Parathyroid adenoma (tissue), 2 donors: Measurements from ENCODE around the gene GRAP2.

Experiments
- H2AFZ ChIP-seq: fragments of 300-600 bp; sonication (generic); one replicate; pipeline ENCODE4 v1.7.0; 2017; ENCODE audit warnings: antibody characterized with exemption, mild to moderate bottlenecking
- H3K27ac ChIP-seq: fragments of 300-600 bp; sonication (generic); one replicate; pipeline ENCODE4 v1.7.0; 2017
- H3K27me3 ChIP-seq: fragments of 300-600 bp; sonication (generic); one replicate; pipeline ENCODE4 v1.7.0; 2017; ENCODE audit warnings: low read length; ENCODE audit not compliant: control insufficient read depth, insufficient read depth
- H3K36me3 ChIP-seq: fragments of 300-600 bp; sonication (generic); one replicate; pipeline ENCODE4 v1.7.0; 2017; ENCODE audit warnings: low read length; ENCODE audit not compliant: control insufficient read depth, insufficient read depth
- H3K4me1 ChIP-seq: fragments of 300-600 bp; sonication (generic); one replicate; pipeline ENCODE4 v1.7.0; 2017; ENCODE audit warnings: control low read depth
- H3K4me2 ChIP-seq: fragments of 300-600 bp; sonication (generic); one replicate; pipeline ENCODE4 v1.7.0; 2017; ENCODE audit warnings: low read length
- H3K4me3 ChIP-seq: fragments of 300-600 bp; sonication (generic); one replicate; pipeline ENCODE4 v1.7.0; 2017; ENCODE audit warnings: low read depth, low read length
- H3K79me2 ChIP-seq: fragments of 300-600 bp; sonication (generic); one replicate; pipeline ENCODE4 v1.7.0; 2017; ENCODE audit warnings: control low read depth
- H3K9ac ChIP-seq: fragments of 300-600 bp; sonication (generic); one replicate; pipeline ENCODE4 v1.7.0; 2017; ENCODE audit warnings: mild to moderate bottlenecking
- H3K9me3 ChIP-seq: fragments of 300-600 bp; sonication (generic); one replicate; pipeline ENCODE4 v1.7.0; 2017; ENCODE audit warnings: low read length; ENCODE audit not compliant: control insufficient read depth
- TF ChIP-seq, protein P1 (sequence below): fragments of 300-600 bp; sonication (generic); IDR thresholded peaks from one replicate; pipeline ENCODE4 v1.7.0; 2017; ENCODE audit warnings: antibody characterized with exemption, mild to moderate bottlenecking
- donor health status: primary hyperparathyroidism.

Gene GRAP2

DNA sequence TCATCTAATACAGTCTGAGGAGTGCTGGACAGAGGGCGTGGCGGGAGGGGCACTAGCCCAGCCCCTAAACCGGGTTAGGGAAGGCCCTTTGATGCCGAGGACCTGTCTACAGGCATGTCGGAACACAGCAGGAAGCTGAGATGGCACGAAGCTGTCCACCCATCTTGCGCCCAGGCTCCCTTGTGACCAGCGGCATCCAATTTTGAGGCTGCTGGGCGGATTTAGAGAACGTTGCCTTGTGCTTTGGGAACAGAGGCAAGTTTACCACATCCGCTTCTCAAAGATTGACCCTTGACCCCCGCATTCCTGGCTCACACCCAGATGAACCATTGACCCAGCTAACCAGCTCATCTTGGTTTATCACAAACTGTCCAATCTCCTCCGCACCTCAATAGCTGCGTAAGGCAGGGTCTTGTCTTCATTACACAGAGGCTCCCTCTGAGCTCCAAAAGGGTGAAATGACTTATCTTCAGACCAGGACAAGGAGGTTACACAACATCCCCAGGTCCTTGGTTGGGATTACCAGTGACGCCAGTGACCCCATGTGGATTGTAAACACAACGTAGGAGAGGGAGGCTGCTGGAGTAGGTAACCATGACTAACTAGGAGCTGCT lies 98.4 kb downstream of the GRAP2 start:
- Histone ChIP-seq H3K27me3 (no peaks in the 10 kb centered on the region), H3K4me1 (no peaks in the 10 kb centered on the region), H2AFZ (no peak overlapping the region), H3K79me2 (no peaks in the 10 kb centered on the region), H3K9me3 (no peaks in the 10 kb centered on the region), H3K9ac (no peak overlapping the region), H3K4me2 (no peak overlapping the region), H3K36me3 (no peaks in the 10 kb centered on the region), H3K4me3 (no peak overlapping the region), H3K27ac (no peak overlapping the region)
- TF ChIP-seq, protein P1, sequence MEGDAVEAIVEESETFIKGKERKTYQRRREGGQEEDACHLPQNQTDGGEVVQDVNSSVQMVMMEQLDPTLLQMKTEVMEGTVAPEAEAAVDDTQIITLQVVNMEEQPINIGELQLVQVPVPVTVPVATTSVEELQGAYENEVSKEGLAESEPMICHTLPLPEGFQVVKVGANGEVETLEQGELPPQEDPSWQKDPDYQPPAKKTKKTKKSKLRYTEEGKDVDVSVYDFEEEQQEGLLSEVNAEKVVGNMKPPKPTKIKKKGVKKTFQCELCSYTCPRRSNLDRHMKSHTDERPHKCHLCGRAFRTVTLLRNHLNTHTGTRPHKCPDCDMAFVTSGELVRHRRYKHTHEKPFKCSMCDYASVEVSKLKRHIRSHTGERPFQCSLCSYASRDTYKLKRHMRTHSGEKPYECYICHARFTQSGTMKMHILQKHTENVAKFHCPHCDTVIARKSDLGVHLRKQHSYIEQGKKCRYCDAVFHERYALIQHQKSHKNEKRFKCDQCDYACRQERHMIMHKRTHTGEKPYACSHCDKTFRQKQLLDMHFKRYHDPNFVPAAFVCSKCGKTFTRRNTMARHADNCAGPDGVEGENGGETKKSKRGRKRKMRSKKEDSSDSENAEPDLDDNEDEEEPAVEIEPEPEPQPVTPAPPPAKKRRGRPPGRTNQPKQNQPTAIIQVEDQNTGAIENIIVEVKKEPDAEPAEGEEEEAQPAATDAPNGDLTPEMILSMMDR, result no peak

DNA sequence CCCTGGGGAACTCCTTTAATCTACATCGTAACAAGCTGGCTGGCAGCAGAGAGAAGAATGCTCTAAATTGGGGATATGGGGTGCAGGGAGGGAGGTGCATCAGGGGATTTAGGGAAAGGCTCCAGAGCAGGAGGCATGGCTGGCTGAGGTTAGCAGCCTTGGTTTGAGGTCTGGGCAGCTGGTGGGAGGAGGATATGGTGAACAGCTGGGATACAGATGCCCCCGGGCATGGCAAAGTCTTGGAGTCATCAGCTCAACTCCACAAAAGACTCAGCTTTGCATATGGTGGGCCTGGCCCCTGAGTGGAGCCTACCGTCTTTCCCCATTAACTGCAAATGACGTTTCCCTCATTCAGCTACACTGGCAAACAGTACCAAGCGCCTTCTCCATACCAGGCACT lies 99.3 kb downstream of the GRAP2 start:
- TF ChIP-seq, protein P1, result no peak
- H3K79me2 ChIP-seq, result no peaks in the 10 kb centered on the region
- H3K9me3 ChIP-seq, result no peaks in the 10 kb centered on the region
- H2AFZ ChIP-seq, result no peak overlapping the region
- H3K27ac ChIP-seq, result no peak overlapping the region
- H3K27me3 ChIP-seq, result no peaks in the 10 kb centered on the region
- H3K4me2 ChIP-seq, result no peak overlapping the region
- H3K36me3 ChIP-seq, result no peaks in the 10 kb centered on the region
- no peak overlapping the region for H3K9ac ChIP-seq
- H3K4me3 ChIP-seq, result no peak overlapping the region
- H3K4me1 ChIP-seq, result no peaks in the 10 kb centered on the region

DNA sequence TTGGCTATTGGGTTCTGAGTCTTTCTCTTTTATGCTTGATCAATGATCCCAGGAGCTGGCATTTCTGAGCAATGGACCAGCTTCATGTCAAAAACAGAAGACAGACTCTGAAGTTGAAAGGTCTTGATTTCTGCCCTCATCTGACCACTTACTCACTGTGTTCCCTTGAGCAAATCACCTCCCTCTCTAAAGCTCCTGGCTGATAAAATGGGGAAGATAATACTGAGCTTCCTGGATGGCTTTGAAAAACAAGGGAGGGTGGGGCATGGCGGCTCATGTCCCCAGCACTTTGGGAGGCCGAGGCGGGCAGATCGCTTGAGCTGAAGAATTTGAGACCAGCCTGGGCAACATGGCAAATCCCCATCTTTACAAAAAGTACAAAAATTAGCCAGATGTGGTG lies 100.2 kb downstream of the GRAP2 start:
- H3K4me1 ChIP-seq, result no peaks in the 10 kb centered on the region
- H2AFZ ChIP-seq, result no peak overlapping the region

DNA sequence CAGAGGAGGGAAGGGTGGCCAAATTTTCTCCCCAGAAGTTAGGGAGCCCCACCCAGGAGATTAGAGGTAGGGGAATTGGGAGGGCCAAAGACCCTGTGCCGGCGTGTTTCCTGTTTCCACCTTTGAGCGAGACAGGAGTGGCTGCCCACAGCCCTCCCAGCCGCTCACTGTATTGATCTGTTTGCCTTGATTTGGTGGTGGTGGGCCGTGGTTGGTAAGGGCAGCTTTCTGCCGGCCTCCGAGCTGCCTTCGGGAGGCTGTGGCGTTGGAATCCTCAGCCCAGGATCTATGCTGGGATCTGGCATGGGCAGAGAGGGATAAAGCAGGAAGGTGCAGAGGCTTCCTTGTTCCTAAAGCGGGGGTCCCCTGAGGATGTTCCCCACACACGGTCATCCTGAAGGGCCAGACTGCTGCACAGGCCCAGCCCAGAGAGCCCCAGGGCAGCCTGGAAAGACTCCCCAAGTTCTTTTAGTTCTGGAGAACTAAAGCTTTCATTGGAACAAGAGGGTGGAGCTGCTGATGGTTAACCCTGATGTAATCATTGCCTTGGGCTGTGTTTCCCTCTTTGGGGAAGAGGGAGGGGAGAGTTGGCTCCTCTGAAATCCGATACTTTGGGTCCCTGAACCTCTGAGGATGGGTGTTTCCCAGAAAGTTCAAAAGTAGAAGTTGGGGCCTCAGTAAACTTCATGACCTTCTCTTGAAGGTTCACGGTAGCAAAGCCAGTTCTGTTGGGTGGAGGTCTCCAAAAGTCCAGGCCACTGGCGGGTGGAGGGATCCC lies 101.1 kb downstream of the GRAP2 start:
- no peak overlapping the region for H3K9ac ChIP-seq
- no peak overlapping the region for H3K4me3 ChIP-seq
- peaks cover 3% of the 10 kb centered on the region for H3K4me1 ChIP-seq
- H3K9me3 ChIP-seq, result no peaks in the 10 kb centered on the region
- TF ChIP-seq, protein P1, result no peak
- H3K27ac ChIP-seq, result no peak overlapping the region
- H3K27me3 ChIP-seq, result no peaks in the 10 kb centered on the region
- no peaks in the 10 kb centered on the region for H3K36me3 ChIP-seq
- H3K79me2 ChIP-seq, result no peaks in the 10 kb centered on the region
- H2AFZ ChIP-seq, result no peak overlapping the region
- H3K4me2 ChIP-seq, result no peak overlapping the region

More for the DNA sequence above, 100.2 kb downstream of the GRAP2 start:
- Histone ChIP-seq H3K27ac (no peak overlapping the region), H3K36me3 (no peaks in the 10 kb centered on the region), H3K9ac (no peak overlapping the region), H3K79me2 (no peaks in the 10 kb centered on the region), H3K27me3 (no peaks in the 10 kb centered on the region), H3K4me3 (no peak overlapping the region), H3K4me2 (no peak overlapping the region), H3K9me3 (no peaks in the 10 kb centered on the region)
- TF ChIP-seq, protein P1, result no peak
